Glutamatergic neuron (in vitro differentiated cells): ENCODE results near the gene CDH4. TPM values are rescaled to one million over a fixed set of nuclear protein-coding genes. Genes with fewer than 3 reads are reported as not detected.

Experiments
- DNase-seq: peaks from one replicate; pipeline ENCODE4 v3.0.0; 2022
- H3K27ac Mint-ChIP-seq: one replicate; pipeline ENCODE4 v1.8.0; 2020; ENCODE audit warnings: mild to moderate bottlenecking, mixed read lengths, inconsistent platforms; ENCODE audit not compliant: unreplicated experiment
- H3K27me3 Mint-ChIP-seq: one replicate; pipeline ENCODE4 v1.8.0; 2020; ENCODE audit warnings: mild to moderate bottlenecking, moderate library complexity, mixed read lengths, inconsistent platforms; ENCODE audit not compliant: unreplicated experiment
- H3K36me3 Mint-ChIP-seq: one replicate; pipeline ENCODE4 v1.8.0; 2020; ENCODE audit warnings: mild to moderate bottlenecking, mixed read lengths, inconsistent platforms; ENCODE audit not compliant: unreplicated experiment
- H3K4me1 Mint-ChIP-seq: one replicate; pipeline ENCODE4 v1.8.0; 2020; ENCODE audit warnings: mild to moderate bottlenecking, low read depth, mixed read lengths, inconsistent platforms; ENCODE audit not compliant: unreplicated experiment
- H3K4me3 Mint-ChIP-seq: one replicate; pipeline ENCODE4 v1.8.0; 2020; ENCODE audit warnings: mild to moderate bottlenecking, mixed read lengths, inconsistent platforms; ENCODE audit not compliant: unreplicated experiment
- H3K9me3 Mint-ChIP-seq: one replicate; pipeline ENCODE4 v1.8.0; 2020; ENCODE audit warnings: mild to moderate bottlenecking, moderate library complexity, mixed read lengths, inconsistent platforms; ENCODE audit not compliant: unreplicated experiment
- CTCF ChIP-seq: fragments of 200-600 bp; sonication (generic); IDR thresholded peaks from one replicate; pipeline ENCODE4 v1.5.0; 2021; ENCODE audit not compliant: partially characterized antibody, unreplicated experiment
- microRNA-seq: library from miRNA; unstranded; fragments of <30 nt; microRNA quantifications from one replicate; pipeline ENCODE4, GENCODE V29; 2020; ENCODE audit not compliant: unreplicated experiment
- total RNA-seq: library from RNA; stranded (reverse); fragmentation: NEBNext Ultra II Directional; extraction: Animal tissue kit (Norgen Biotek cat#: 25700); gene quantifications from one replicate; pipeline ENCODE4 v1.2.1, GENCODE V29; 2021; ENCODE audit not compliant: unreplicated experiment

The CDH4 gene
- total RNA-seq, 1 donor from 2014 or later, result 1.2 TPM

- no peak for TF ChIP-seq CTCF
- H3K9me3 Mint-ChIP-seq, result no peaks in the 10 kb centered on the region
- H3K4me3 Mint-ChIP-seq, result no peak overlapping the region
- peaks cover 39% of the 10 kb centered on the region for H3K36me3 Mint-ChIP-seq
- no peak overlapping the region for H3K27ac Mint-ChIP-seq
- H3K27me3 Mint-ChIP-seq, result peaks cover 3% of the 10 kb centered on the region
- DNase-seq, result no peak
- no peaks in the 10 kb centered on the region for H3K4me1 Mint-ChIP-seq
Measured at GRCh38 chr20:61989741-61990140, 737.7 kb downstream of the CDH4 start.

Small RNA genes lying within 50 kb of the gene (microRNA-seq; reads per million reads assigned to microRNA genes)
- gene MIR1257, result 0.55 reads per million
